Neural cell (in vitro differentiated cells): ENCODE measurements around the gene EFCAB6. TPM values are rescaled to one million over a fixed set of nuclear protein-coding genes. Genes with fewer than 3 reads are reported as not detected.

Experiments used
- H2AFZ ChIP-seq: fragments of 200-600, 300-800 bp; sonication (generic), shearing (Covaris generic); 2 replicates; pipeline ENCODE4 v1.6.0; 2014; ENCODE audit warnings: low read depth, mild to moderate bottlenecking, antibody characterized with exemption, low read length, moderate library complexity
- H3F3A ChIP-seq: fragments of 200-600 bp; shearing (Covaris generic); 2 replicates; pipeline ENCODE4 v1.6.1; 2016; ENCODE audit warnings: mild to moderate bottlenecking, moderate library complexity, mixed read lengths, antibody characterized with exemption, low read length; ENCODE audit not compliant: insufficient read depth, poor library complexity, severe bottlenecking
- H3K27ac ChIP-seq: fragments of 200-600, 300-800 bp; sonication (generic), shearing (Covaris generic); 2 replicates; pipeline ENCODE4 v1.5.1; 2014; ENCODE audit warnings: mild to moderate bottlenecking, low read length, moderate library complexity
- H3K27me3 ChIP-seq: fragments of 300-800, 200-600 bp; sonication (generic), shearing (Covaris generic); 2 replicates; pipeline ENCODE4 v1.6.0; 2014; ENCODE audit warnings: mild to moderate bottlenecking, low read depth, low read length, moderate library complexity; ENCODE audit not compliant: insufficient read depth
- H3K36me3 ChIP-seq: fragments of 300-800, 200-600 bp; sonication (generic), shearing (Covaris generic); 2 replicates; pipeline ENCODE4 v1.5.1; 2014; ENCODE audit warnings: mild to moderate bottlenecking, antibody characterized with exemption, low read length, moderate library complexity; ENCODE audit not compliant: insufficient read depth
- H3K4me2 ChIP-seq: fragments of 300-800, 200-600 bp; sonication (generic), shearing (Covaris generic); 2 replicates; pipeline ENCODE4 v1.6.0; 2014; ENCODE audit warnings: mild to moderate bottlenecking, low read length
- H3K4me3 ChIP-seq: fragments of 300-800, 200-600 bp; sonication (generic), shearing (Covaris generic); 2 replicates; pipeline ENCODE4 v1.5.1; 2014; ENCODE audit warnings: mild to moderate bottlenecking, low read length, moderate library complexity
- H3K79me2 ChIP-seq: fragments of 200-600 bp; shearing (Covaris generic); replicated peaks from 2 replicates; pipeline ENCODE4 v1.6.0; 2014; ENCODE audit warnings: mild to moderate bottlenecking, low read length, moderate library complexity; ENCODE audit not compliant: insufficient read depth
- H3K9ac ChIP-seq: fragments of 300-800, 200-600 bp; sonication (generic), shearing (Covaris generic); 2 replicates; pipeline ENCODE4 v1.6.1; 2016; ENCODE audit warnings: mild to moderate bottlenecking, low read length, mixed read lengths
- H3K9me2 ChIP-seq: fragments of 200-600 bp; shearing (Covaris generic); 2 replicates; pipeline ENCODE4 v1.6.1; 2016; ENCODE audit warnings: mild to moderate bottlenecking, low read length, mixed read lengths; ENCODE audit not compliant: insufficient read depth
- H3K9me3 ChIP-seq: fragments of 200-600, 300-800 bp; sonication (generic), shearing (Covaris generic); 2 replicates; pipeline ENCODE4 v1.6.1; 2016; ENCODE audit warnings: mild to moderate bottlenecking, mixed run types, low read length, moderate library complexity, mixed read lengths
- H4K20me1 ChIP-seq: fragments of 200-600 bp; shearing (Covaris generic); 2 replicates; pipeline ENCODE4 v1.6.1; 2016; ENCODE audit warnings: mild to moderate bottlenecking, mixed run types; ENCODE audit not compliant: insufficient read depth
- CTCF ChIP-seq: fragments of 450-650 bp; IDR thresholded peaks from 2 replicates; pipeline ENCODE4 v1.5.1; 2014; ENCODE audit warnings: antibody characterized with exemption, mild to moderate bottlenecking, moderate library complexity; ENCODE audit not compliant: poor library complexity, severe bottlenecking
- EP300 ChIP-seq: fragments of 450-650 bp; conservative IDR thresholded peaks from 2 replicates; pipeline ENCODE4 v1.6.1; 2014; ENCODE audit warnings: antibody characterized with exemption, mild to moderate bottlenecking, moderate library complexity; ENCODE audit not compliant: poor library complexity, severe bottlenecking
- EZH2 ChIP-seq: fragments of 200-600, 300-800 bp; shearing (Covaris generic), sonication (generic); IDR thresholded peaks from 2 replicates; pipeline ENCODE4 v1.6.1; 2014; ENCODE audit warnings: antibody characterized with exemption, low read length, borderline replicate concordance, mild to moderate bottlenecking; ENCODE audit not compliant: insufficient read depth, poor library complexity, severe bottlenecking
- MXI1 ChIP-seq: fragments of 450-650 bp; conservative IDR thresholded peaks from 2 replicates; pipeline ENCODE4 v1.6.1; 2014; ENCODE audit warnings: antibody characterized with exemption, mild to moderate bottlenecking; ENCODE audit not compliant: poor library complexity, severe bottlenecking
- POLR2AphosphoS5 ChIP-seq: IDR thresholded peaks from 2 replicates; pipeline ENCODE4 v1.6.1; 2012
- RAD21 ChIP-seq: fragments of 450-650 bp; conservative IDR thresholded peaks from 2 replicates; pipeline ENCODE4 v1.6.1; 2014; ENCODE audit warnings: antibody characterized with exemption, mild to moderate bottlenecking, moderate library complexity
- REST ChIP-seq: IDR thresholded peaks from 2 replicates; pipeline ENCODE4 v1.6.1; 2012; ENCODE audit warnings: borderline replicate concordance
- SMC3 ChIP-seq: fragments of 450-650 bp; conservative IDR thresholded peaks from 2 replicates; pipeline ENCODE4 v1.6.1; 2014; ENCODE audit warnings: antibody characterized with exemption, mild to moderate bottlenecking, moderate library complexity; ENCODE audit not compliant: poor library complexity
- TAF1 ChIP-seq: IDR thresholded peaks from 2 replicates; pipeline ENCODE4 v1.6.1; 2012; ENCODE audit warnings: low read depth
- polyA plus RNA-seq: library from polyadenylated mRNA; depleted of rRNA; stranded (reverse); fragments of >200 nt; gene quantifications from 2 replicates; pipeline ENCODE4 v1.2.3, GENCODE V29; 2014

The EFCAB6 gene
- polyA plus RNA-seq, 1 donor from 2014 or later = 1.4 TPM

GRCh38 chr22:43504068-43504467, 308.0 kb downstream of the EFCAB6 start:
- H3K27me3 ChIP-seq = no peaks in the 10 kb centered on the region
- H3F3A ChIP-seq = no peaks in the 10 kb centered on the region
- no peaks in the 10 kb centered on the region for H3K36me3 ChIP-seq
- no peak overlapping the region for H3K4me3 ChIP-seq
- H3K27ac ChIP-seq = no peak overlapping the region
- H3K9ac ChIP-seq = no peak overlapping the region
- H4K20me1 ChIP-seq = no peaks in the 10 kb centered on the region
- H3K79me2 ChIP-seq = no peaks in the 10 kb centered on the region
- no peaks in the 10 kb centered on the region for H3K9me2 ChIP-seq
- H3K4me2 ChIP-seq = no peak overlapping the region
- H3K9me3 ChIP-seq = no peaks in the 10 kb centered on the region
- no peak for TF ChIP-seq REST
- no peak for TF ChIP-seq EP300
- TF ChIP-seq MXI1 = no peak
- TF ChIP-seq EZH2 = no peak
- no peak for TF ChIP-seq POLR2AphosphoS5
- no peak overlapping the region for H2AFZ ChIP-seq

DNA sequence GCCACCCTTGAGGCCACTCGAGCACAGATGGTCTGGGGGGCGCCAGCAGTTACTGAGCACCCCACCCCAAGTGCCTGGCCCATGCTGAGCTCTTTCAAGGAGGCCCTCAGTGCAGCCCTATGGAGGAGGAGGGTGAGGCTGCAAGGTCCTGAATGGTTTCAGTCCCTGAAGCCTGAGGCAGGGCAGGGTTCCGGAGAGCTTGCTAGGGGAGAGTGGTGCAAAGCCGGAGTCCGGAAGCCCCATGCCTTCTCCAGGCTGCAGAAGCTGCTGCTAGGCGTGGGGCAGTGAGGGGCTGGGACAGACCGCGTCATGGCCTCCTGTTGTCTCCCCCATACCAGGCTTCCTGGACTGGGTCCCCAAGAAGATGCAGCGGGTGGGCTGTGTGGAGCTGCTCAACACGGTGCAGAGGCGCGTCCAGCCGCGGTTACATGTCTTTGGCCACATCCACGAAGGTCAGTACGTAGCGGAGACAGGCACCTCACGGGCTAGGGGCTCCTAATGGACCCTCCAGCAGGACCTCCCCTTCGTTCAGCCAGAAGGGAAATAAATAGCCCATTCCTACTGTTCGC, 309.7 kb downstream of the EFCAB6 start:
- Histone ChIP-seq H3K27me3 (no peaks in the 10 kb centered on the region), H2AFZ (no peak overlapping the region), H3K79me2 (no peaks in the 10 kb centered on the region), H3K9ac (no peak overlapping the region), H3K9me3 (no peaks in the 10 kb centered on the region), H3F3A (no peaks in the 10 kb centered on the region), H3K27ac (no peak overlapping the region), H3K4me2 (no peak overlapping the region), H3K9me2 (no peaks in the 10 kb centered on the region), H3K36me3 (no peaks in the 10 kb centered on the region), H3K4me3 (no peak overlapping the region), H4K20me1 (no peaks in the 10 kb centered on the region)
- TF ChIP-seq SMC3 = no peak
- no peak for TF ChIP-seq TAF1
- TF ChIP-seq EP300 = no peak
- TF ChIP-seq MXI1 = no peak
- no peak for TF ChIP-seq EZH2
- TF ChIP-seq REST = no peak
- no peak for TF ChIP-seq CTCF
- no peak for TF ChIP-seq POLR2AphosphoS5
- TF ChIP-seq RAD21 = no peak
